Nephron progenitor cell (in vitro differentiated cells): ENCODE results near the gene CDH15.
A peak's percentile ranks its signal among the peaks of the same experiment; 100 is the strongest.

Experiments used
- DNase-seq: peaks from one replicate; pipeline ENCODE4 v3.0.0; 2021
- H3K27ac Mint-ChIP-seq: 2 replicates; pipeline ENCODE4 v1.8.0; 2021; ENCODE audit warnings: mild to moderate bottlenecking, moderate library complexity, mixed read lengths
- H3K27me3 Mint-ChIP-seq: 2 replicates; pipeline ENCODE4 v1.8.0; 2021; ENCODE audit warnings: mild to moderate bottlenecking, low read depth, mixed read lengths; ENCODE audit not compliant: poor library complexity
- H3K36me3 Mint-ChIP-seq: 2 replicates; pipeline ENCODE4 v1.8.0; 2021; ENCODE audit warnings: low read depth, mixed read lengths
- H3K4me1 Mint-ChIP-seq: 2 replicates; pipeline ENCODE4 v1.8.0; 2021; ENCODE audit warnings: mixed read lengths
- H3K4me3 Mint-ChIP-seq: 2 replicates; pipeline ENCODE4 v1.8.0; 2021; ENCODE audit warnings: mild to moderate bottlenecking, moderate library complexity, mixed read lengths
- H3K9me3 Mint-ChIP-seq: 2 replicates; pipeline ENCODE4 v1.8.0; 2021; ENCODE audit warnings: mild to moderate bottlenecking, moderate library complexity, mixed read lengths
- CTCF ChIP-seq: fragments of 200-600 bp; sonication (generic); IDR thresholded peaks from 2 replicates; pipeline ENCODE4 v1.5.0; 2021; ENCODE audit warnings: antibody characterized with exemption

The CDH15 gene

GRCh38 chr16:89199241-89200123, 27.9 kb downstream of the CDH15 start:
- no peak for DNase-seq
- Mint-ChIP-seq H3K27me3 (peaks cover 63% of the 10 kb centered on the region), H3K27ac (no peak overlapping the region)

GRCh38 chr16:89200124-89200849, 28.7 kb downstream of the CDH15 start, which contains the start of gene SLC22A31:
Gene SLC22A31 (minus strand): TSS chr16:89200537. CDS start chr16:89200501, 36 bp downstream.
- H3K9me3 Mint-ChIP-seq: peaks cover 21% of the 10 kb centered on the region
- peaks cover 71% of the 10 kb centered on the region for H3K27me3 Mint-ChIP-seq
- TF ChIP-seq CTCF: no peak
- peaks cover 16% of the 10 kb centered on the region for H3K4me1 Mint-ChIP-seq
- peaks cover 7% of the 10 kb centered on the region for H3K36me3 Mint-ChIP-seq
- H3K27ac Mint-ChIP-seq: no peak within 1 kb of the TSS
- DNase-seq: peak; percentile 48
- peak within 1 kb of the TSS; percentile 72 for H3K4me3 Mint-ChIP-seq

More at GRCh38 chr16:89199241-89200123, 27.9 kb downstream of the CDH15 start:
- Mint-ChIP-seq H3K36me3 (peaks cover 7% of the 10 kb centered on the region), H3K4me1 (peaks cover 16% of the 10 kb centered on the region), H3K4me3 (peak overlapping the region; percentile 69), H3K9me3 (peaks cover 21% of the 10 kb centered on the region)
- no peak for TF ChIP-seq CTCF

- Mint-ChIP-seq H3K4me3 (peak overlapping the region; percentile 72), H3K36me3 (peaks cover 7% of the 10 kb centered on the region), H3K27ac (no peak overlapping the region), H3K27me3 (peaks cover 76% of the 10 kb centered on the region), H3K4me1 (peaks cover 16% of the 10 kb centered on the region), H3K9me3 (peaks cover 21% of the 10 kb centered on the region)
- TF ChIP-seq CTCF: no peak
- peak; percentile 49 for DNase-seq
These were observed 29.4 kb downstream of the CDH15 start for GRCh38 chr16:89200850-89201411.

- Mint-ChIP-seq H3K36me3 (peaks cover 7% of the 10 kb centered on the region), H3K9me3 (peaks cover 21% of the 10 kb centered on the region), H3K4me1 (peaks cover 16% of the 10 kb centered on the region), H3K4me3 (peak overlapping the region; percentile 52), H3K27ac (no peak overlapping the region), H3K27me3 (peaks cover 84% of the 10 kb centered on the region)
- peak; percentile 97 for DNase-seq
- no peak for TF ChIP-seq CTCF
These were observed 30.2 kb downstream of the CDH15 start for GRCh38 chr16:89201439-89202377.
